ENCODE results near the gene KLRF1.

The KLRF1 gene

DNA sequence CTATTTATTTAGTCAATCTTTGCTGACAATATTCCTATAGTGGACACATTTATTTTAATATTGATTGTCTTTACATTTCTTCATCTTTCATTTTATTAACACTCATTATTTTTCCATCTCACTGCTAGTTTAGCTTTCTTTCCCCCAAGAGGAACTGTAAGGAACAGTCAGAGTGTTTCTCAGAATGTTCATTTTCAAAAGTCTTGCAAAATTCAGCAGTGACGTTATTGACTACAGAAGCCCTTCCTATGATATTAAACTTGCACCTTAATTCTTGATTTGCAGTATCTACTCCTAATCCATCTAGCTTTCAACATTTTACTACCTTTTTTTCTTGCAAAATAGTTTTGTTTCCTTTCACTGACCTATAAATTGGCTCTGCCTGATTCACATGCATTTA, 28.9 kb downstream of the KLRF1 start:
- TF ChIP-seq CTCF (IDR thresholded peaks at IDR 0.05; ENCODE audit: unreplicated experiment in 3 of 3), result no peak
- Mint-ChIP-seq H3K36me3 (ENCODE audit: low read depth) (no peaks in the 10 kb centered on the region), H3K27ac (no peak overlapping the region), H3K9me3 (no peaks in the 10 kb centered on the region), H3K4me3 (no peak overlapping the region), H3K4me1 (no peaks in the 10 kb centered on the region), H3K27me3 (ENCODE audit: low read depth) (no peaks in the 10 kb centered on the region)

- Mint-ChIP-seq H3K27me3 (ENCODE audit: low read depth) (no peaks in the 10 kb centered on the region), H3K4me1 (no peaks in the 10 kb centered on the region), H3K4me3 (no peak overlapping the region), H3K9me3 (no peaks in the 10 kb centered on the region), H3K36me3 (ENCODE audit: low read depth) (no peaks in the 10 kb centered on the region), H3K27ac (no peak overlapping the region)
- TF ChIP-seq CTCF (IDR thresholded peaks at IDR 0.05; ENCODE audit: unreplicated experiment in 3 of 3), result no peak
Measured at GRCh38 chr12:9856894-9857293, 29.6 kb downstream of the KLRF1 start.

DNA sequence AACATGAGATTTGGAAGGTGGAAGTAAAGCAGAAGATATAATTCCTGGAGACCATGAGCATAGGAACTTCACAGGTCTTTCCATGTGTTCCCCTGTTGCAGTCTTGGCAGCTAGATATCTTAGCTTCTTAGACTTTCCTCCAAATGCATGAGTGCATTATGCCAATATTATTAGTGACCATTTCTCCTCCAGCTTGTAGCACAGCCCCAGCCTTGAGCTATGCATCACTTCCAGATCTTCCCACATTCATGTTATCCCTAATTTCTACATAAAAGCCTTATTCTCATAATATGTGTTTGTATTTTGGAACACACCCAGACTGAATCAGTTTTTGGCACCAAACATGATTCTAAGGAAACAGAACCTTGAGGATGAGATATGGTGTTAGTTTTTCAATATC, 30.9 kb downstream of the KLRF1 start:
- H3K4me3 Mint-ChIP-seq, result no peak overlapping the region
- H3K36me3 Mint-ChIP-seq (ENCODE audit: low read depth), result no peaks in the 10 kb centered on the region
- no peak overlapping the region for H3K27ac Mint-ChIP-seq
- no peak for TF ChIP-seq CTCF (IDR thresholded peaks at IDR 0.05; ENCODE audit: unreplicated experiment in 3 of 3)
- no peaks in the 10 kb centered on the region for H3K27me3 Mint-ChIP-seq (ENCODE audit: low read depth)
- no peaks in the 10 kb centered on the region for H3K9me3 Mint-ChIP-seq
- H3K4me1 Mint-ChIP-seq, result no peaks in the 10 kb centered on the region

GRCh38 chr12:9864913-9865675, 37.8 kb downstream of the KLRF1 start:
- Mint-ChIP-seq H3K9me3 (peaks cover 5% of the 10 kb centered on the region), H3K36me3 (ENCODE audit: low read depth) (no peaks in the 10 kb centered on the region)

GRCh38 chr12:9866860-9867269, 39.6 kb downstream of the KLRF1 start:
- H3K27ac Mint-ChIP-seq, result no peak overlapping the region
- H3K9me3 Mint-ChIP-seq, result peaks cover 5% of the 10 kb centered on the region
- H3K4me3 Mint-ChIP-seq, result no peak overlapping the region
- peaks cover 18% of the 10 kb centered on the region for H3K4me1 Mint-ChIP-seq
- no peak for TF ChIP-seq CTCF (IDR thresholded peaks at IDR 0.05; ENCODE audit: unreplicated experiment in 3 of 3)
- no peaks in the 10 kb centered on the region for H3K36me3 Mint-ChIP-seq (ENCODE audit: low read depth)
- no peaks in the 10 kb centered on the region for H3K27me3 Mint-ChIP-seq (ENCODE audit: low read depth)

More at GRCh38 chr12:9864913-9865675, 37.8 kb downstream of the KLRF1 start:
- Mint-ChIP-seq H3K27me3 (ENCODE audit: low read depth) (no peaks in the 10 kb centered on the region), H3K4me3 (no peak overlapping the region), H3K4me1 (peaks cover 9% of the 10 kb centered on the region), H3K27ac (no peak overlapping the region)
- no peak for TF ChIP-seq CTCF (IDR thresholded peaks at IDR 0.05; ENCODE audit: unreplicated experiment in 3 of 3)

GRCh38 chr12:9867531-9867930, 40.2 kb downstream of the KLRF1 start:
- Mint-ChIP-seq H3K4me1 (peaks cover 22% of the 10 kb centered on the region), H3K36me3 (ENCODE audit: low read depth) (no peaks in the 10 kb centered on the region), H3K9me3 (peaks cover 5% of the 10 kb centered on the region), H3K27ac (no peak overlapping the region), H3K27me3 (ENCODE audit: low read depth) (no peaks in the 10 kb centered on the region), H3K4me3 (no peak overlapping the region)
- TF ChIP-seq CTCF (IDR thresholded peaks at IDR 0.05; ENCODE audit: unreplicated experiment in 3 of 3), result no peak

Measured in nephron (organoid).